GM12878 (cell line): ENCODE results near the gene GID8. TPM values are rescaled to one million over a fixed set of nuclear protein-coding genes. Genes with fewer than 3 reads are reported as not detected.
"Not testable (repeated sequence)": the region's sequence is repeated elsewhere in the genome, so short reads cannot be mapped to it uniquely, and the experiment has no call there.

ENCODE experiments used
- ATAC-seq: fragments of 200-7000 bp; cut with Tn5 transposase; 3 replicates; pipeline ENCODE4 v1.9.1; 2020; ENCODE audit warnings: mild to moderate bottlenecking, moderate library complexity
- BruUV-seq: library from RNA; stranded (reverse); fragments of 400-500 nt; replicated peaks from 2 replicates; lab custom pipeline; 2021; lab: Mats Ljungman, UMichigan
- CTCF ChIA-PET: fragments of 300-600 bp; sonication (Branson Sonifier 250); formaldehyde crosslinking; extraction: SDS; loops from one replicate; lab custom pipeline; 2021; ENCODE audit warnings: inconsistent platforms; lab: Yijun Ruan, JAX
- POLR2A ChIA-PET: fragments of 350-600 bp; formaldehyde crosslinking; extraction: SDS; loops from one replicate; lab custom pipeline; 2021; ENCODE audit warnings: inconsistent platforms; lab: Charles Lee
- RAD21 ChIA-PET: fragments of 300-600 bp; sonication (Branson Sonifier 250); formaldehyde crosslinking; loops from one replicate; lab custom pipeline; 2023; ENCODE audit warnings: antibody characterized with exemption; ENCODE audit not compliant: unreplicated experiment; lab: Charles Lee
- SMC1A ChIA-PET: fragments of 300-600 bp; sonication (Branson Sonifier 250); formaldehyde crosslinking; loops from one replicate; lab custom pipeline; 2023; ENCODE audit not compliant: unreplicated experiment, uncharacterized antibody; lab: Charles Lee
- DNase-seq: peaks from one replicate; pipeline ENCODE4 v3.0.0-alpha.2; 2011; ENCODE audit warnings: low read depth, low spot score
- FAIRE-seq: peaks from 3 replicates; lab custom pipeline; 2011; peaks lifted over from hg19 to GRCh38; lab: Jason Lieb, UNC
- H2AFZ ChIP-seq: 2 replicates; pipeline ENCODE4 v1.6.0; 2011; ENCODE audit warnings: low read depth, low read length, control low read depth; ENCODE audit not compliant: control insufficient read depth
- H3K27ac ChIP-seq: 2 replicates; pipeline ENCODE4 v1.5.1; 2011; ENCODE audit warnings: control low read depth; ENCODE audit not compliant: control insufficient read depth, insufficient read depth
- H3K27me3 ChIP-seq, 2 experiments: replicated peaks in 1 of 2; 2 replicates each; pipeline versions ENCODE4 v1.6.0 to v1.6.1; 2011; ENCODE audit warnings: low read length in 1 of 2; ENCODE audit not compliant: control insufficient read depth in 2 of 2, insufficient read depth in 2 of 2
- H3K36me3 ChIP-seq, 2 experiments: 2 replicates each; pipeline ENCODE4 v1.5.1; 2011; ENCODE audit warnings: low read length in 1 of 2; ENCODE audit not compliant: control insufficient read depth in 2 of 2, insufficient read depth in 2 of 2
- H3K4me1 ChIP-seq: 2 replicates; pipeline ENCODE4 v1.6.1; 2011; ENCODE audit warnings: mild to moderate bottlenecking, low read length, moderate library complexity, mixed read lengths; ENCODE audit not compliant: control insufficient read depth, insufficient read depth
- H3K4me2 ChIP-seq: 2 replicates; pipeline ENCODE4 v1.6.0; 2011; ENCODE audit warnings: control low read depth; ENCODE audit not compliant: control insufficient read depth, insufficient read depth
- H3K4me3 ChIP-seq: fragments of 200-600 bp; sonication (generic); 2 replicates; pipeline ENCODE4 v1.5.1; 2016
- H3K79me2 ChIP-seq: 2 replicates; pipeline ENCODE4 v1.6.0; 2011; ENCODE audit warnings: low read length; ENCODE audit not compliant: control insufficient read depth, insufficient read depth
- H3K9ac ChIP-seq: 2 replicates; pipeline ENCODE4 v1.8.0; 2011; ENCODE audit warnings: low read length, control low read depth, mixed read lengths; ENCODE audit not compliant: control insufficient read depth, insufficient read depth
- H3K9me3 ChIP-seq: replicated peaks from 3 replicates; pipeline ENCODE4 v1.5.1; 2011; ENCODE audit warnings: mild to moderate bottlenecking, low read length; ENCODE audit not compliant: control insufficient read depth, insufficient read depth
- H4K20me1 ChIP-seq: 2 replicates; pipeline ENCODE4 v1.6.0; 2011; ENCODE audit not compliant: control insufficient read depth, insufficient read depth
- POLR2A ChIP-seq: IDR thresholded peaks from 2 replicates; pipeline ENCODE4 v1.6.1; 2011; ENCODE audit warnings: low read depth, mild to moderate bottlenecking, low read length
- RB1 ChIP-seq: fragments of 450-650 bp; formaldehyde crosslinking; IDR thresholded peaks from 2 replicates; pipeline ENCODE4 v1.6.1; 2017; ENCODE audit warnings: mild to moderate bottlenecking, borderline replicate concordance
- WGBS: methylation state at CpG from one replicate; pipeline ENCODE4 v1.1.6; 2016; ENCODE audit warnings: low lambda C conversion rate; ENCODE audit not compliant: insufficient replicate concordance, insufficient coverage; ENCODE audit errors: missing lambda C conversion rate; 5-methylcytosine and 5-hydroxymethylcytosine counted together
- in situ Hi-C: fragments of 300-500 bp; cut with MboI; formaldehyde crosslinking; loops from 9 replicates; pipeline ENCODE4 v1.14.3; 2018; ENCODE audit warnings: mixed read lengths
- intact Hi-C: fragments of 100-400 bp; cut with micrococcal nuclease; formaldehyde crosslinking; loops from one replicate; pipeline ENCODE4 v1.14.2; 2022; ENCODE audit not compliant: unreplicated experiment
- polyA plus RNA-seq, 11 experiments: library from polyadenylated mRNA; depleted of rRNA in 4 of 11; unstranded in 6 of 11; stranded (reverse) in 5 of 11; fragments of >200 nt; fragmentation: Nextera tagmentation in 4 of 11; fragmentation: Illumina TruSeq in 1 of 11; extraction: Ambion mirVana in 4 of 11; extraction: Trizol in 1 of 11; gene quantifications; 1 replicate in 1 of 11; 2 replicates in 10 of 11; pipeline versions ENCODE4 v1.2.1 to v1.2.3, GENCODE V29; 2011 to 2016; ENCODE audit warnings: inconsistent platforms in 2 of 11, missing spikeins in 2 of 11, low read depth in 1 of 11
- total RNA-seq, 4 experiments: library from RNA; depleted of rRNA in 3 of 4; stranded (reverse); fragments of >200 nt in 3 of 4; fragmentation: Illumina TruSeq in 1 of 4; extraction: Trizol in 1 of 4; gene quantifications; 2 replicates each; pipeline versions ENCODE4 v1.2.1 to v1.2.3, GENCODE V29; 2013 to 2021
- TF ChIP-seq, protein P1 (sequence below): fragments of 450-650 bp; IDR thresholded peaks from 2 replicates; pipeline ENCODE4 v1.6.1; 2016; ENCODE audit warnings: mild to moderate bottlenecking

Gene GID8
- total and polyA plus RNA-seq, 10 of the 15 experiments (the other 5 are each of a cell fraction or from before 2014, with no cell fraction given) = 12.0 to 33.8 (median 22.2) TPM

GRCh38 chr20:62959998-62960436 lies 22.1 kb downstream of the GID8 start:
- no peak overlapping the region for H2AFZ ChIP-seq
- FAIRE-seq = no peak

DNA sequence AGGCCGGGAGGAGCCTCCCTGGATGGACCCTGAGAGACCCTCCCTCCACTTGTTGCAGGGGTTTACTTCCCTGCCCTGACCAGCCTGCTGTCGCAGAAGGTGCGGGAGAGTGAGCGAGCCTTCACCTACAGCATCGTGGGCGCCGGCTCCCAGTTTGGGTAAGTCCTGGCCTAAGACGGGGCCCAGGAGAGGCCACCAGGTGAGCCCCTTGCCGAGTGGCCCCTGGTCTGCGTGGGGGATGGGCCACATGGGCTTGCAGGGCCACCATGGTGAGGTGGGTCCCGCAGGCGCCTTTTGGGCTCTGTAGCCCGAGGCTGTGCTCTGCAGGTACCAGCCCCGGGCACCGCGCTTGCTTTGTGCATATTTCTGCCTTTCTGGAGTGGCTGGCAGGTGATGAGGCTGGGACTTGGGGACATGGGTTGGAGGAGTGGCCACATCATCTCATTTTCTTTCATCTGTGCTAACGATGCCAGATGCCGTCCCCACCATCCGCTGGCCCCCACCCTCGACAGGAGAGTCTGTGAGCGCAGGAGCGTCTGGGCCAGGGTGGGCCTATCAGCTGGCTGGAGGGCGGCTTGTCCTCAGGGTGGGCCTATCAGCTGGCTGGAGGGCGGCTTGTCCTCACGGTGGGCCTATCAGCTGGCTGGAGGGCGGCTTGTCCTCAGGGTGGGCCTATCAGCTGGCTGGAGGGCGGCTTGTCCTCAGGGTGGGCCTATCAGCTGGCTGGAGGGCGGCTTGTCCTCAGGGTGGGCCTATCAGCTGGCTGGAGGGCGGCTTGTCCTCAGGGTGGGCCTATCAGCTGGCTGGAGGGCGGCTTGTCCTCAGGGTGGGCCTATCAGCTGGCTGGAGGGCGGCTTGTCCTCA lies 22.7 kb downstream of the GID8 start:
- H3K27ac ChIP-seq, SMC1A ChIA-PET, H3K79me2 ChIP-seq, DNase-seq, H3K9me3 ChIP-seq, H3K4me2 ChIP-seq, H3K27me3 ChIP-seq, BruUV-seq, RAD21 ChIA-PET, in situ Hi-C loops, H3K4me3 ChIP-seq, FAIRE-seq, intact Hi-C loops, H3K9ac ChIP-seq, H2AFZ ChIP-seq, H3K4me1 ChIP-seq, H4K20me1 ChIP-seq, ATAC-seq, POLR2A ChIA-PET: not testable (repeated sequence)
- CTCF ChIA-PET = interaction anchor here (1.5 kb wide), 1 partner anchor 59 kb away, joined by 4 read pairs; no protein-coding TSS in a partner anchor
- H3K36me3 ChIP-seq = peaks cover 16 to 36% of the 10 kb centered on the region in 2 experiments; a peak in 3 of 4 replicates
- 97% methylated on average over 24 of the region's 31 CpGs for WGBS

More at GRCh38 chr20:62959998-62960436, 22.1 kb downstream of the GID8 start:
- TF ChIP-seq RB1 (no peak), POLR2A (peak; percentile 33; the same call in 1 of the 2 replicates)
- TF ChIP-seq, protein P1, sequence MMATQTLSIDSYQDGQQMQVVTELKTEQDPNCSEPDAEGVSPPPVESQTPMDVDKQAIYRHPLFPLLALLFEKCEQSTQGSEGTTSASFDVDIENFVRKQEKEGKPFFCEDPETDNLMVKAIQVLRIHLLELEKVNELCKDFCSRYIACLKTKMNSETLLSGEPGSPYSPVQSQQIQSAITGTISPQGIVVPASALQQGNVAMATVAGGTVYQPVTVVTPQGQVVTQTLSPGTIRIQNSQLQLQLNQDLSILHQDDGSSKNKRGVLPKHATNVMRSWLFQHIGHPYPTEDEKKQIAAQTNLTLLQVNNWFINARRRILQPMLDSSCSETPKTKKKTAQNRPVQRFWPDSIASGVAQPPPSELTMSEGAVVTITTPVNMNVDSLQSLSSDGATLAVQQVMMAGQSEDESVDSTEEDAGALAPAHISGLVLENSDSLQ = no peak
- no peaks in the 10 kb centered on the region for H3K27me3 ChIP-seq
- no peak for ATAC-seq
- H3K9me3 ChIP-seq = no peaks in the 10 kb centered on the region
- peaks cover 10% of the 10 kb centered on the region for H3K79me2 ChIP-seq
- H3K4me2 ChIP-seq = no peak overlapping the region
- H3K36me3 ChIP-seq = peaks cover 16 to 36% of the 10 kb centered on the region in 2 experiments; a peak in 3 of 4 replicates
- CTCF ChIA-PET = interaction anchor here (1.5 kb wide), 1 partner anchor 58 kb away, joined by 4 read pairs; no protein-coding TSS in a partner anchor
- no peaks in the 10 kb centered on the region for H4K20me1 ChIP-seq
- no peak for DNase-seq
- in situ Hi-C loops = no loop called here
- SMC1A ChIA-PET = no interaction called here
- no peak overlapping the region for H3K9ac ChIP-seq
- no peak overlapping the region for H3K4me3 ChIP-seq
- no peak overlapping the region for H3K27ac ChIP-seq
- intact Hi-C loops = no loop called here
- BruUV-seq = no TSS peak
- H3K4me1 ChIP-seq = no peaks in the 10 kb centered on the region; the same call in 1 of the 2 replicates
- RAD21 ChIA-PET = no interaction called here
- WGBS = 98% methylated on average over 20 of the region's 20 CpGs
- POLR2A ChIA-PET = interaction anchor here (1.2 kb wide), 1 partner anchor 16 kb away, joined by 3 read pairs; no protein-coding TSS in a partner anchor
